ENCODE measurements around the gene CAVIN4. TPM values are rescaled to one million over a fixed set of nuclear protein-coding genes. Genes with fewer than 3 reads are reported as not detected.

Gene CAVIN4
- total and polyA plus RNA-seq, 2 donors (not counting 3 experiments of a cell fraction or from before 2014, with no cell fraction given): 0.61 to 3.1 TPM

DNA sequence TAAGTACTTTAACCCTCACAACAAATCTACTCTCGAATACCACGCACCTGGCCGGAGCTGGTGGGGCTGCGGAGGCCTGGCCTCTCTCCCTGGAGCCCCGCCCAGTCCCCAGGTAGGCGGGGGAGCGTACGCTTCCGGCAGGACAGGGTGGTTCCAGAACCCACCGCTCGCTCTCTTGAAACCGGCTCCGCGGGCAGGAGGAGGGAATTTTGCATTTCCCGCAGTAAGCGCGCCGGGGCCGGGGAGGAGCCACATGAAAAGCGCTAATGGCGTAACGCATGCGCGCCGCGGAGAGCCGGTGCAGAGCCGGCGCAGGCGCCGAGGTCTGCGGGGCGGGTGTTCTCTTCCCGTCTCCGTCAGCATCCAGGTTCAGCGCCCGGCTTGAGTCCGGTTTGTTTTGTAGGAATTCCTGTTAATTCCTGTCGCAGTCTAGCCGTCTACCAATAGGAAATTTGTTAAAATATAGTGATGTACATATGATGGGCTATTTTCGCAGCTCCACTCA lies 20.8 kb downstream of the CAVIN4 start:
- intact Hi-C loops (cut with micrococcal nuclease): loop anchor here (5.0 kb wide), 3 partner anchors 501 to 1436 kb away; partner anchors contain the start of genes ERP44, INVS and NR4A3
- peak; percentile 74 for FAIRE-seq
- CTCF ChIA-PET: interaction anchor here (1.3 to 5.4 kb wide), 2 partner anchors 274 to 713 kb away, joined by 3 to 428 read pairs; no protein-coding TSS in a partner anchor

More for the DNA sequence above, 20.8 kb downstream of the CAVIN4 start:
- Histone ChIP-seq H3K27ac (ENCODE audit: insufficient read depth, low read depth, low read length) (no peak overlapping the region), H3K27me3 (ENCODE audit: control insufficient read depth in 2 of 2, insufficient read depth in 2 of 2, low read length in 2 of 2) (no peaks in the 10 kb centered on the region), H3K9ac (replicated peaks; ENCODE audit: extremely low read depth, insufficient read depth, low read length) (peak overlapping the region; percentile 48), H2AFZ (ENCODE audit: low read depth, low read length) (peak overlapping the region; percentile 96), H3K79me2 (ENCODE audit: control insufficient read depth, insufficient read depth, low read length) (no peaks in the 10 kb centered on the region), H3K4me1 (ENCODE audit: control insufficient read depth, extremely low read depth, insufficient read depth, low read length) (peaks cover 12% of the 10 kb centered on the region), H3K4me3 (replicated peaks in 1 of 3; ENCODE audit: insufficient read depth in 1 of 3, low read depth in 1 of 3, low read length in 3 of 3) (peak overlapping the region; percentile 40 to 70 (median 41)), H3K4me2 (ENCODE audit: insufficient read depth, low read length) (peak overlapping the region; percentile 84), H4K20me1 (replicated peaks; ENCODE audit: control insufficient read depth, extremely low read depth, insufficient read depth, low read length) (no peaks in the 10 kb centered on the region), H3K9me1 (replicated peaks; ENCODE audit: control insufficient read depth, extremely low read depth, insufficient read depth, low read length) (no peaks in the 10 kb centered on the region), H3K36me3 (ENCODE audit: control insufficient read depth in 2 of 2, extremely low read depth in 1 of 2, insufficient read depth in 2 of 2, low read length in 2 of 2) (no peaks in the 10 kb centered on the region), H3K9me3 (replicated peaks; ENCODE audit: control insufficient read depth, insufficient read depth, low read length) (no peaks in the 10 kb centered on the region)
- BruUV-seq (replicated peaks): no TSS peak
- POLR2A ChIA-PET: no interaction called here
- dilution Hi-C loops (cut with MboI; ENCODE audit: extremely low pct_ligation_motif_present, low sequenced_read_pairs): no loop called here
- peak; percentile 74 for TF ChIP-seq POLR2A (IDR thresholded peaks at IDR 0.05; ENCODE audit: low read depth, low read length)
- no peak for TF ChIP-seq JUN (IDR thresholded peaks at IDR 0.05; ENCODE audit: borderline replicate concordance, insufficient read depth, insufficient read length, low read depth)
- TF ChIP-seq POLR2AphosphoS5 (IDR thresholded peaks at IDR 0.05; ENCODE audit: insufficient read depth, low read depth, low read length): peak; percentile 39
- TF ChIP-seq FOS (IDR thresholded peaks at IDR 0.05; ENCODE audit: borderline replicate concordance, insufficient read depth, low read length): no peak
- no peak for TF ChIP-seq MYC (IDR thresholded peaks at IDR 0.05; ENCODE audit: low read depth, low read length)
- TF ChIP-seq, protein P1, sequence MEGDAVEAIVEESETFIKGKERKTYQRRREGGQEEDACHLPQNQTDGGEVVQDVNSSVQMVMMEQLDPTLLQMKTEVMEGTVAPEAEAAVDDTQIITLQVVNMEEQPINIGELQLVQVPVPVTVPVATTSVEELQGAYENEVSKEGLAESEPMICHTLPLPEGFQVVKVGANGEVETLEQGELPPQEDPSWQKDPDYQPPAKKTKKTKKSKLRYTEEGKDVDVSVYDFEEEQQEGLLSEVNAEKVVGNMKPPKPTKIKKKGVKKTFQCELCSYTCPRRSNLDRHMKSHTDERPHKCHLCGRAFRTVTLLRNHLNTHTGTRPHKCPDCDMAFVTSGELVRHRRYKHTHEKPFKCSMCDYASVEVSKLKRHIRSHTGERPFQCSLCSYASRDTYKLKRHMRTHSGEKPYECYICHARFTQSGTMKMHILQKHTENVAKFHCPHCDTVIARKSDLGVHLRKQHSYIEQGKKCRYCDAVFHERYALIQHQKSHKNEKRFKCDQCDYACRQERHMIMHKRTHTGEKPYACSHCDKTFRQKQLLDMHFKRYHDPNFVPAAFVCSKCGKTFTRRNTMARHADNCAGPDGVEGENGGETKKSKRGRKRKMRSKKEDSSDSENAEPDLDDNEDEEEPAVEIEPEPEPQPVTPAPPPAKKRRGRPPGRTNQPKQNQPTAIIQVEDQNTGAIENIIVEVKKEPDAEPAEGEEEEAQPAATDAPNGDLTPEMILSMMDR (IDR thresholded peaks at IDR 0.05; ENCODE audit: extremely low read depth in 1 of 2, insufficient read depth in 1 of 2, low read depth in 1 of 2, low read length in 2 of 2): no peak
- peak; percentile 77 for DNase-seq (ENCODE audit: low read depth, low spot score)
